Measurements from ENCODE around the gene FHIT.

- TF ChIP-seq CTCF (IDR thresholded peaks at IDR 0.05) (no peak), POLR2A (IDR thresholded peaks at IDR 0.05) (no peak)
Observed at GRCh38 chr3:60641354-60641753, 609.9 kb downstream of the FHIT start.

Data from Peyer's patch (tissue), 4 donors.